GM18861 (cell line): Measurements from ENCODE around the gene FLAD1.

Source experiments
- ATAC-seq: cut with Tn5 transposase; IDR thresholded peaks from one replicate; pipeline ENCODE4 v1.9.1; 2021; ENCODE audit not compliant: unreplicated experiment

FLAD1 gene

DNA sequence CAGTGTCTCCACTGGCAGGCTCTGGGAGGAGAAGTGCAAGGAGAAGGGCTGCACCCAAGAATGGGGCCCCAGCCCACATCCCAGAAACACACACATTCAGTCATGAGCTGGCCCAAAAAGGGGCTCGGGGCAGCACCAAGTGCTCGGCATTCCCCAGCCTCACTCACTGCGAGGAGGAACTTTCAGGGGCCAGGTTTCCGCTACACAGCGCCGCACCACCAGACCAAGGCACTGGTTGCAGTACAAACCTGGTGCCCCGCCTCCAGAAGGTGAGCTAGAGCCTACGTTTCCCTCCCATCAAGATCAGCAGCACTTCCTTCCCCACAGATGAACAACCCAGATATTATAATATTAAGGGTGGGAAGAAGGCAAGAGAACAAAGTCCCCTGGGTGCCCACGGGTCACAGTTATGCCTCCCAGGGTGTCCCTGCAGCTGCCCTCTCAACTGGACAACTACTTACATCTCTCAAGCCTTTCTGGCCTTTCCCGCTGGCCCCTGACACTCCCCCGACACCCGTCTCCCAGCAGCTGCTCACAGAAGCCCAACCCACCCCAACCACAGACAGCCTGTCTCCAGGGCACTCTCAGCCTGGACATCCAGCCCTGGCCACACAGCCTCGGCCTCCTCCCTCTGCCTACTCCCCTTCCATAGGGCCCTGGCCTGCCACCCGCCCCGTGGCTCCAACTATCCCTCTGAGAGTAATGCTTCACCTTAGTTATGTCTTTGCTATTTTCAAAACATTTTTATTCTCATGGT is 31.1 kb upstream of the FLAD1 start:
- ATAC-seq, result no peak

DNA sequence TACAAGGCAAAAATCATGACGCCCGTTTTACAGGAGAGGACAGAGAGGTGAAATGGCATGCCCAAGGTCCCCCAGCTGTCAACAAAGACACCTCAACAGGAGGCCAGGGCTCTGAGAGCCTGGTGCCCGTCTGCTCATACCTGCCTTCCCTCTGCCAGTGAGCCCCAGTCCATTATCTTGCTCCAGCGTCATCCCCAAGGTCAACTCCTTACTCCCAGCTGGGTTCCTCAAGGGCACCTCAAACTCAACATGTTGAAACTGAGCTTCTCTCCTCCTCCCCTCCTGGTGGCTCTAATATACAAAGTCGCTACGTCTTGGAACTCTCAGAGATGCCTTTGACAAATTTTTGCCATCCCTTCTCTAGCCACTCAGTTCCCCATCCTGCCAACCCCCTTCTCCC is 30.5 kb upstream of the FLAD1 start:
- ATAC-seq, result no peak

- no peak for ATAC-seq
These were observed 29.5 kb upstream of the FLAD1 start for GRCh38 chr1:154953611-154954038.

DNA sequence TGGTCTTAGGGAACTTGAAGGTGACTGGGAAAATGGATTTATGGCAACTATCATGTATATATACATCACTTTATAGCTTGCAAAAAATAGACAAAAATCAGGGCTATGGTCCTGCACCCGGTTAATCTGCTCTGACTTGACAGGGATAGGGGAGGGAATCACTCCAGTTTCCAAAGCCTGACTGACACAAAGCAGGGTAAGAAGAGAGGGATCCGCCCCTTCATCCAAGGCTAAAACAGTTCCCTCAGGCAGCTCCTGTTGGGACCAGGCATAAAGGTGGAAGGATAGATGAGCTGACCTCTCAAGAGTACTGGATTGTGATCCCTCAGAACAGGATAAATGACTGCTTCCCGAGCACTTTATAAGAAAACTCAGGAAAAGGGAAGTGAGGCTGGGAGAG is 28.6 kb upstream of the FLAD1 start:
- ATAC-seq, result no peak

DNA sequence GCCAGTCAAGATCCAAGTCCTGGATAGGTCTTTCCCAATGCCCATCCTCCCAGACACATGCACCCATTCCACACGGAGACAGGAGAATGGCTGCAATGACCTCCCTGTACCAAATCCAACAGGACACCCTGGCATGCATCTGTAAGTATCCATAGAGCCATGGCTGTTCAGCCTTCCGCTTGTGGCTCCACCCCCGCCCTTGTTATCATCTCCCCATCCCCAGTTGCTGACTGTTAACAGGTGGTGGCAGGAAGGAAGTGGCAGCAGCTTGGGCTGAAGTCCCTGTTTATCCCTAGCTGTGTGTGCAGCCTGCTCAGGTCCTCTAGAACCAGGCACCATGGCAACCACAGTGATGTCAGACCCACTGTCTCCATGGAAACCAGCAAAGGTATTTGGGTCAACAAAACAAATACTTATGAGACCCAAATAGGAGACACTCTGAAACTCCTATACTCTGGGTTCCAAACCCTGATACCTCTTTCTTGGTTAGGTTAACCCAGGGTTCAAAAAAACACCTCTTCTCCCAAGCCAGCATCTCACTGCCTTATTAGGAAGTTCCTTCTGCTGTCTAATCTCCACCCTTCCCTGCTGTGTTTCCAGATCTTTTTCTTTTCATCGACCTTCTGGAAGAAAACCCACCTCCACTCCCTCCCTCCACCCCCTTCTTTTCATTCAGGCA is 28.0 kb upstream of the FLAD1 start:
- ATAC-seq, result no peak

- ATAC-seq, result peak; percentile 58
These were observed 27.2 kb upstream of the FLAD1 start, which contains the start of gene PBXIP1 for GRCh38 chr1:154955718-154956543. Gene PBXIP1, minus strand, starts transcription at chr1:154956099. Its CDS starts 2,378 bp downstream, at chr1:154953721.

GRCh38 chr1:154956544-154956941 is 26.6 kb upstream of the FLAD1 start:
- no peak for ATAC-seq

DNA sequence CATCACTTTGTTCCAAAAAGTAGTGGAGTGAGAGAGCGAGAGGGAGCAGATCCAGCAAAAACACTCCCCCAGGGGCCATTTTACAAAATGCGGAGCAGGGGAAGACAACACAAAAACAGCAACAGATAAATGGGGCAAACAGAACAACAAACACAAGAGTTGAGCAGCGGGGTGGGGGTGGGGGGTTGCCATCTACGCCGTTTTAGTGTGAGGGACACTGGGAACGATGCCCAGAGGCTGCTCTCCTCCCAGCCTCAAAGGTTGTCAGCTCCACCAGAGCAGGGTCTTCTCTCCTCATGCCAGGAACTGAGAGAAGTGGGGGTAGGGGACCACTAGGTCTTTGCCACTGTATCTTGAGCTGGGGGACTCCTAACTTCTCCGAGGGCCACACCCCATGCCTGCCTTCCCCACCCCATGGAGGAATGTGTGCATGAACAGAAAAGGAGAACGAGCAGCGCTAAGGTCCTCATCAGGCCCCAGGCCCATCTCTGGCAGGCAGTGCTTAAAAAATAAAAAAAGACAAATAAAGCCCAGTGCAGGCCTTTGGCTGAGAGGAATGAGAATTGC is 26.0 kb upstream of the FLAD1 start:
- no peak for ATAC-seq

DNA sequence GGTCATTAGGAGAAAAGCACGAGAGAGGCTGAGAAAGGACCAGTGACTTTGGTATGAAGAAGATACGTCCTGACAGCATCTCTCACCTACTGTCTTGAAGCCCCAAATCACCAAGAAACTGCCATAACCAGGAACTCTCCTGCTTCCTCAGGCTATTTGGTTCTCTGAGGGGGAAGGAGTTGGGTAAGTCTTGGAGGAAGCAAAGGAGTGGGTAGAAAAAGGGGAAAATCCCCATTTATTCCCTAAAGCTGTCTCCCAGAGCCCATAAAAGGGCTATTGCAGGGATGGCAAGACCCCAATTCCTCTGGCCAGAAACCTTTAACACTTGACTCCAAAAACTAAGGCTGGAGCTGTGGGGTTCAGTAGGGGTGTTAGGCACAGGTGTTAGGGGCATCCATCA is 25.1 kb upstream of the FLAD1 start:
- no peak for ATAC-seq

DNA sequence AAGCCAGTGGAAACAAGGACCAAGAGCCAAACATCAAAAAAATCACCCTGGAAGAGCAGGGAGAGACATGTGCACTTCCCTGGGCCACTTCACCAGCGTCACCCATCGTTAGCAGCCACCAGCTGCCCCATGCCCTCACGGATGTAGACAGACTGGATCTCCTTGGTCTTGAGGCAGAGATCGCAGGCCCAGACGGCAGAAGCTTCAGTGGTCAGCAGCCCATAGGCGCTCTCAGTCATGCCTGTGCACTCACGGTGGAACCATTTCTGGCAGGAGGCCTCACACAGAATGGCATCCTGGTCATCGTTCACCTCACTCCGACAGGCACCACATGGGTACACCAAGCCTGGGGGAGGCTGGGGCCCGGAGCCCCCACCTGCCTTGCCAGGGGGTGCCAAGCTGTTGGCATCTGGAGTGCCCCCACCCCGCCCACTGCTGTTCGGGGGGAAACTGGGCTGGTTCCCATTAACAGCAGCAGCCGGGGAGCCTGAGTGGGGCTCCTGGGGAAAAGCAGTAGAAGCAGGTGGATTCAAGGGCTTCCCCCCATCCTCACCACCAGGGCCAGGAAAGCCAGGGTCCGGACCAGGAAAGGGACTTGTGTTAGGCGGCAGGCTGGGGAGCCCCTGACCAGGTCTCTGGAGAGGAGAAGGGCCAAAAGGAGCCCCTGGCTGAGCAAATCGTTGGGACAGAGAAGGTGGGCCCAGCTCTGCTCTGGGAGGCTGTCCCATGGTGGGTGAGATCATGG is 24.3 kb upstream of the FLAD1 start:
- ATAC-seq, result no peak

DNA sequence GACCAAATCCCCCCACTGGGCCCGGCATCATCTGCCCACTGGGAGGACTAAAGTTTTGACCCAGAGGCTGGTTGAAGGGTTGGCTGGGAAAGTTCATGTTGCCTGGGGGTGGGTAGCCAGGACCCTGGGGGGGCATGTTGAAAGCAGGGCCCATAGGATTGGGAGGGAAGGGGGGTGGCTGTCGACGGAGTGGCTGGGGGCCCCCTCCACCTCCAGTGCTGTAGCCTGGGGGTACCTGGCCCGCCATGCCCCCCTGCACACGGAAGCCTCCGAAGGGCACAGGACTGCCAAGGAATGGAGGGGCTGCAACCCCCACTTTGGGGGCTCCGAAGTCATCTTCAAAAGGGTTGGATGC is 23.7 kb upstream of the FLAD1 start:
- ATAC-seq, result no peak

DNA sequence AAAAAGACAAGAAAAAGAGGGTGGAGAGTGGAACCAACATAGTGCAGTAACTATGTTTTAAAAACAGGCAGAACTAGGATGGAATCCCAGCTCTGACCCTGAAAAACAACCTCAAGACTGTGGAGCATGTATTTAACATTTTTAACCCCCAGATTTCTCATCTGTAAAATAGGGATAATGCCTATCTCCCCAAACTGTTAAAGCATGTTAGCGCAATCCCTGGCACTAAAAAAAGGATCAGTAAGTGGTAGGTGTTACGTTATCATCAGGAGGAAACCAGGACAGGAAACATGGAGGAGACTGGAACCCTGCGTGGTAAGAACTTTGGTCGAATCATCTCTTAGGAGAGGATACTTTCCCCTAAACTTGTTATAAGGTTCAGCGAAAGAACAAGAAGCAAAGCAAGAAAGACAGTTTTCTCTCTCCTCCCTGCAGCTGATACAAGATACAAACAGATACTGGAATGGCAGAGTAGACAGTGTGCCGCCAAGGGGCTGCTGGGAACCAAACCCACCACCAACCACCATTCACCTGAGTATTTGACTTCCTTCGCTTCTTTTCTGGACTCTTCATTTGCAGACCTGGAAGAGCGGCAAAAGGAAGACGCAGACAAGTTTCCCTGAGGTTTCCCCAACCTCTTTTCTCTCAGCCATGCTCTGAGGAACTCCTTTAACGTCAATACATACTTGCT is 22.6 kb upstream of the FLAD1 start:
- ATAC-seq, result no peak

GRCh38 chr1:154961207-154962155 is 21.7 kb upstream of the FLAD1 start, which contains the start of gene PYGO2:
Gene PYGO2, minus strand, starts transcription at chr1:154961782. Its CDS starts 206 bp downstream, at chr1:154961576.
- peak; percentile 69 for ATAC-seq

DNA sequence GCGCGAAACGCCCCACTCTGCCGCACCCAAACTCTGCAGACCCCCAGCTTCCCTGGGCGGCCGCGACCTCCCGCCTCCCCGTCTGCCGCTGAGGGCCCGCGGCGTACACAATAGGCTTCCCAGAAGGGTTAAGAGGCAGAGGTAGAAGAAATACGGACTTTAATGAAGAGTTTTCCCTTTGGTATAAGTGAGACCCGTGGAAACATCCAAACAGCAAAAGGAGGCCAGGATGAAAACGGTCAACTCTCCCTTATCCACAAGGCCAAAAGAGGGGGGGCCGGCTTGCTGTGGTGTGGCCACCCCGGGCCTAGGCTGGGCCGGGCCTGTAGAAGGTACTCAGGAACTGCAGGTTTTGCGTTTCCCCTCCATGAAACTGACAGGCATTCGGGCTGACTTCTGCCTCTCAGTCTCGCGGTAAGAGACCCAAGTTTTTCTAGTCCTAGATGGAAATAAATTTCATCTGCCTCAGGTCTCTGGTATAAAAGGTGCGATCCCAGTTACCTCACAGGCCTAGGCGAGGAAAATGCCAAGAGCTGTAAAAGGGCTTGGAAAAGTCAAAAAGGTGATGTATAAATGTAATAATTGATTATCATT is 20.9 kb upstream of the FLAD1 start:
- ATAC-seq, result peak; percentile 6

- ATAC-seq, result no peak
These were observed 20.3 kb upstream of the FLAD1 start for GRCh38 chr1:154962795-154963330.

DNA sequence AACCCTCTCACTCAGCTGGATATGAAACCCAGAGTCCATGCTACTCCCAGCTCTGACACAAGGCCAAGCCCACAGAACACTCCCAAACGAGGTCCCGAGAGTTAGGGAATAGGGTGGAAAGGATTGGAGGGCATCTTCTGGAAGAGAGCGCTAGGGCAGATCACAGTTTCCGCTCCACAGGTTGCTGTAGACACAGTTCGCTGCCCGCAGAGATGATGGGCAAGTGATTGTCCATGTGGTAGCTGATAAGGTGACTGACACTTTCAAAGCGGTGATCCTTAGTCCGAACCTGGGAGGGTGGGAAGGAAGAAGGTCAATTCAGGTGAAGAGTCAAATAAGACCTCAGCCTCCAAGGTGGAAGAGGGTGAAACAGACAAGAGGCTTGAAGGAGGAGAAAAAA is 19.5 kb upstream of the FLAD1 start:
- no peak for ATAC-seq

DNA sequence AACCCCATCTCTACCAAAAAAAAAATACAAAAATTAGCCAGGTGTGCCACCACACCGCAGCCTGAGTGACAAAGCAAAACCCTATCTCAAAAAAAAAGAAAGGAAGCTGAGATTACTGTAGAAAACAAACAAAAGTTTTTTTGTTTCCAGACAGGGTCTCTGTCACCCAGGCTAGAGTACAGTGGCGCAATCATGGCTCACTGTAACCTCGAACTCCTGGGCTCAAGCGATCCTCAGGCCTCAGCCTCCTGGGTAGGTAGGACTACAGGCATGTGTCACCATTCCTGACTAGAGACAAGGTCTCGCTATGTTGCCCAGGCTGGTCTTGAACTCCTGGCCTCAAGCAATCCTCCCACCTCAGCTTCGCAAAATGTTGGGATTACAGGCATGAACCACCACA is 18.8 kb upstream of the FLAD1 start:
- no peak for ATAC-seq

GRCh38 chr1:154966111-154966510 is 17.0 kb upstream of the FLAD1 start:
- no peak for ATAC-seq
